SKM-1 treated with dmso at 0.1 percent for 144 hours (cell line): ENCODE measurements around the gene GNAT3.

ENCODE experiments used
- DNase-seq: peaks from one replicate; lab custom pipeline; 2025; ENCODE audit not compliant: unreplicated experiment; lab: John Stamatoyannopoulos, UW

GNAT3 gene

DNA sequence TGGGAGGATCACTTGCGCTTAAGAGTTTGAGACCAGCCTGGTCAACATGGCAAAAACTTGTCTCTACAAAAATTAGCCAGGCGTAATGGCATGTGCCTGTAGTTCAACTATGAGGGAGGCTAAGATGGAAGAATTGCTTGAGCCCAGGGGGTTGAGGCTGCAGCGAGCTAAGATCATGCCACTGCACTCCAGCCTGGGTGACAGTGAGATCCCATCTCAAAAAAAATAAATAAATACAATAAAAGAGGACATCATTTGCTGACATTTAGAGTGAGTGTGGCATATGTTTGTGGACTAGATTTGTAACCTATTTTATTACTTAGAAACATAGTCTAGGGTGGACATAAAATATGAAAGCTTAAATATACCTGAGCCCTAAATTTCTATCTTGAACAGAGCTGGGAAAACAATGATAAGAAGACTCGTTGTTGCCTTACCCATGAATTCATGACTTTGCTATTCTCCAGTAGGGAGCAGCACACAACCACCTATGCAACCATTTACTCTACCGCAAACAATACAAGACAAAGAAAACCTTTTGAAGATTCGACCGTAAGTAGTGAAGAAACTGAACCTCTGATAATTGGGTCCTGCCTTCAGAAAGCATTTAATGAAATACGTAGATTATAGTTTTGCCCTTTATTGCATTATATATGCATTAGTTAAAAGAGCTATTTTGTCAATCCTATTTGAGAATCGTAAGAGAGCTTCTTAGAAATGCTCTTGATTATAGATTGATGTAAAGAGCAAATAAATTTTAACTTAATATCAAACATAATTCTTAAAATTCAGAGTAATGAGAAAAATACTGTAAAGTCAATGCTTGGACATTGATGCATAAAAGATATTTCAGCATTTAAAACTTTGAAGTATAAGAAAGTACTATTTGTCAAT lies 83.5 kb downstream of the GNAT3 start:
- DNase-seq = peak; percentile 27

DNA sequence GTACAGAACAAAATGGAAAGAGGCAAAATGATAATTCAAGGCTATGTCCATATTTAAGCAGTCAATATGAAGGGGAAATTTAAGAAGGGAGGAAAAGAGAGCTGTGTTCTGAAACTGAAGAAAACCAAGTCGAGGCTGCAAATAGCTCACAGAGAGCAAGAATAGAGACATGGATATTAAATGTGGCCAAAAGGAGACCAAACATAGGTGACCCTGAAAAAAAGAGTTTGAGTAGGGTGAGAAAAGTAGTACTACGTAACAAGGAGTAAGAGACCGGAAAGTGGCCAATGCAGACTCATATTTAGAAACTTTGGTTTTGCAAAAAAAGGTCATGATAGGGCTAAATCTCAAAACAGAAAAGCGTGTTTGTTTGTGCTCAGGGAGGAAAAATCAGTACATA lies 84.6 kb downstream of the GNAT3 start:
- no peak for DNase-seq

DNA sequence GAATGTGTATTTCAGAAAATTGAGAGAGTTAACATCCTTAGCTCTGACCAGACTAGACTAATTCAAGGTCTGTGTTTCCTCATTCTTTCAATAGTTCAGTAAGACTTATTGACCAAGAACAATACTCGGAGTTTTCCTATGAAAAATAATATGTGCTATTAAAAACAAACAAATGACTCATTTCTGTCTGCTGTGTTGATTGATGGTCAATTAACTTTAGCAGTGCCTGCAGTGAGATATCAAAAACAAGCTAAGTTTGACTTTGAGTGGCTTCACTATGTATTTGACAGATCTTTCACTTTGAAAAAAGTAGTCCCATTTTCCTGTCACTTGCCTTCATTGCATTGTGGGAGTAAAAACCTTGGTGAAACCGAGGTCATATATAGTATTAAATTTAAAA lies 91.0 kb downstream of the GNAT3 start:
- no peak for DNase-seq

DNA sequence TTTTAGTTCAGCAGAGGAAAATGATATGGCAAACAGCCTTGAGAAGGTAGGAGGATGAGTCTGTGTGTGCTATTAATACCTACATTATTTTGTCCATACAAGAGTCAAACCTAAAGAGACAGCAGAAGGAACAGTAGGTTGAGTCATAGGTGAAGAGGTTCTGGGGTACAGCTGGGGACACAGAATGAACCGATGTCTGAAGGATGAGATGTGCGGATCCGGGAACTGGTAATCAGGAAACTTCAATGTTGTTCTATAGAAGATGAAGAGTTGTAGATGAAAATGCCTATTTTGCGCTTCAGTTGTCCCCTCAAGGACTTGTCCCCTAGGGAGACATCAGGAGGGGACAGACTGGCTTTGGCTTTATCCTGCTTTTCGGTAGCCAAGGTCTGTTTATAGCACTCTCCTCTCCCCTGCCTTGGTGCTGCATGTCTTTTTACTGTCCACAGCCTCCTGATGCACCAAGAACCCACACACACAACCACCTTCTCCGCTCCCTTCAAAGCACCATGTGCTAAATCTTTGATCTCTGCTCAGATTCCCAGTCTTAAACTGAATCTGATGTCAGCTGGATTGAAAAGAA lies 94.6 kb downstream of the GNAT3 start:
- no peak for DNase-seq

DNA sequence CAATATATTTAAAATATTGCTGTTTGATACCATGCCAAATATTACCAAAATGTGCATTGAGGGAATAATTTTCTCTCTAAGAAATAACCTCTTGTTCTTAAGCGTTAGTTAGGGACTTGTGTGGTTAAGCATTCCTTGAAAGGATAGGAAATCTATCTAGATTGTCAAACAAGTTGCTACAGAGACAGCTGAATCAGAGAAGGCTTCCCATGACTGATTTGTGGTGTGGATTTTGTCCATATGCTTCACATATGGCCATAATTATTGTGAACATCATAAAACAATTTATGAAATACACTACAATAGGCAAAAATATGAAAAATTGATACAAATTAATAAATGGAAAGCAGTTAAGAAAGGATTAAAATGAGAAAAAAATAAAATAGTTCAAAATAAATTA lies 96.3 kb downstream of the GNAT3 start:
- DNase-seq = no peak

DNA sequence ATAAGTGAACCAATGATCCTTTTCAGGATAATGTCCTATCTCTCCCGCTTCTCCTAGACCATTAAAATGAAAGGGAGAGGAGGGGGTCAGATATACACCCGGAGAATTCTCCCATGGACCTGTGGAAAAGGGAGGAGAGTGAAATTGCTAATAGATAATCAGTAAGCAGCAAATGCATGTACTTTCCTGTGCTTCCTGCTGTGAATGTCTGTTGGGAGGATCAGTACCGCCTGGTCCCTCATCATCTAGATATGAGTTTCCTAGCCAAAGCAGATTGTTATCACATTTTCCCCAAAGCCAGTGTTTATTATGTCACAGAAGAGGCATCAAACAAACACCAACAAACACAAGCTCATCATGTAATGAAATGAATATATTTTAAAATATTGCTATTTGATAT lies 96.8 kb downstream of the GNAT3 start:
- DNase-seq = no peak

DNA sequence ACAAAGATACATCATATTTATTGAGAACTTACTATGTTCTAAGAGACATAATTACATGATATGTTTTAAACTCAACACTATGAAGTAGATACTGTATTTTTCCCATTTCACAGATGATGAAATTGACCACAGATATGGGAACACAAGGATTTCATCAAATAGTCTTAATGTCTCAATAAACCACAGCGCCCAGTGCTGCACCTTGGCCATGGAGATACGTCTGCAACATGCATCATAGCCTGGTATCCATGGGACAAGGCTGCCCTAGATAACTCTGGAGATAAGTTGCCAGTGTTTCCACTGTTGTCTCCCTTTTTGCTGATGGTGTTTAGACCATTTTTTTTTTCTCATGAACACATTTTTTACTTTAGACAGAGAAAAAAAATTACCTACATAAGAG lies 97.5 kb downstream of the GNAT3 start:
- peak; percentile 25 for DNase-seq

DNA sequence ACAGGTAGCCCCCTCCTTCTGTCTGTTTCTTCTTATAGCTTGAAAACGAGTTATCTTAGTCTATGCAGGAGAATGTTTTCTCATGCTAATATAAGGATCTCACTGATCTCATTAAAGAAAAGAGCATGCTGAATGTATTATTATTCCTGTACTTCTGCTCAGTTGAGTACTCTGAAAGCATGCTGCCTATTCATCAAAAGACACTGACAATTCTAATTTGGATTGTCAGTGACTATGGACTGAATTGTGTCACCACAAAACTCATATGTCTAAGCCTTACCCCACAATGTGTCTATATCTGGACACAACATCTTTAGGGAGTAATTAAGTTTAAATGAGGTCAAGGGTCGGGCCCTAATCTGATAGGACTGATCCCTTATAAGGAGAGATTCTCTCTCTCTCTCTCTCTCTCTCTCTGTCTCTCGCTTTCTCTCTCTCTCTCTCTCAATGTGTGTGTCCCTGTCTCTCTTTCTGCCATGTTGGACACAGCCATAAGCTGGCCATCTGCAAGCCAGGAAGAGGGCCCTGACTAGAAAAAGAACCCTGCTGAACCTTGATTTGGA lies 98.4 kb downstream of the GNAT3 start:
- no peak for DNase-seq

DNA sequence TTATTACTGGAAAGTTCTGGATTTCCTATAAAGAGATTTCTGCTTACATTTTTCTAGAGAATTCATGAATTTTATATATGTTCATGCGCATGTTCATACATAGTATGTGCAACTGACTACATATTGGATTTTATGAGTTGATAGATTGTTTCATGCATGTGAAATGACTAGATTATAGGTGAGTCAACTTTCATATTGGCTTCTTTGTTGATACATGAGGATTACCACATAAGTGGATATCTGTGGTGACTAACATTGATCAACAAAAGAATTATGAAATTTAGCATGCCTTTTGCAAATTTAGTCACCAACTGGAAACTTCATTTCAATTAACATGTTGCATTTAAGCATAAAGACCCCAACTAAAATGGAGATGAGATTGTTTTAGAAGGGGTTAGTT lies 99.0 kb downstream of the GNAT3 start:
- DNase-seq = no peak

DNA sequence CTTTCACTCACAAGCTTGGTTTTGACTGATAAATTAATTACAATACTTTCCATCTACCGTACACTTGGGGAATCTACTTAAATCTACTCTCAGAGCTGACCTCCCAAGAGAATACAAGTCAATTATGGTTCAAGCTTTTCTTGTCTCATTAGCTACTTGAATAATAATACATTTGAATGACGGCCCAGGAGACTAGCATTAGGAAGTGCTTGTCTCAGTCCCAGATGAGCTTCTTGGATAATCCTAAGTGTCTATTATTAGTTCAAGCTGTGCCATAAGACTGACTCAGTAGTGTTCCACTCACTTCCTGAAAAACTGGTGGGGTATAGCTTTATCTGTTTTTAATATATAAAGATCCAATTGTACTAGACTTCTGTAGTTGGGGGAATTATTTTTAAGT lies 100.2 kb downstream of the GNAT3 start:
- DNase-seq = no peak

DNA sequence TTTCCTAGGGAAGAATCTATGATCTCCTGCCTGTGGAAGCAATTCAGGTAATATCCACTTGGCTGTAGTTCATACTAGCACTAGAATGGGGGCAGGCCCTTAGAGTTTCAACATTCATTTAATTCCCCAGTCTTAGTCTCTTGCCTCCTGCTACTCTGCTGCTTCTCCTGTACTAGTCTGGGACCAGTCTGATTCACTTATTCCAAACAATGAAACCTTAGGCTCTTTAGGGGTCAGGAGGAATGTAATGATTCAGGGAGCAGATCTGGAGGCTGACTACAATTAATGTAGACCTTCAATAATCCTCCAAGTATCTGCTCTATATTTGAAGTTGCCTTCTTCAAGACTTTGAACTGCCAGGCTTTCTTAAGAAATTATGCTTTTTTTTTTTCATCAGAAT lies 101.8 kb downstream of the GNAT3 start:
- no peak for DNase-seq
